PC-9 (cell line): Measurements from ENCODE around the gene BARHL1. TPM values are rescaled to one million over a fixed set of nuclear protein-coding genes. Genes with fewer than 3 reads are reported as not detected.

Source experiments
- BruUV-seq: library from RNA; stranded (reverse); fragments of 400-500 nt; replicated peaks from 2 replicates; lab custom pipeline; 2021; lab: Mats Ljungman, UMichigan
- CTCF ChIA-PET: fragments of 300-600 bp; sonication (Branson Sonifier 250); formaldehyde crosslinking; loops from one replicate; lab custom pipeline; 2022; ENCODE audit warnings: antibody characterized with exemption; lab: Charles Lee
- POLR2A ChIA-PET: fragments of 300-600 bp; sonication (Branson Sonifier 250); formaldehyde crosslinking; loops from one replicate; lab custom pipeline; 2022; ENCODE audit warnings: antibody characterized with exemption; ENCODE audit not compliant: unreplicated experiment; lab: Charles Lee
- DNase-seq, 2 experiments: peaks; one replicate each; pipeline versions ENCODE4 v3.0.0 to v3.0.0-alpha.2; 2015 to 2022; ENCODE audit warnings: mixed read lengths in 1 of 2
- H2AFZ ChIP-seq: fragments of 200-600 bp; sonication (generic); 2 replicates; pipeline ENCODE4 v1.8.1; 2017; ENCODE audit warnings: antibody characterized with exemption
- H3F3A ChIP-seq: fragments of 200-600 bp; sonication (generic); 2 replicates; pipeline ENCODE4 v1.8.1; 2017; ENCODE audit warnings: antibody characterized with exemption, mild to moderate bottlenecking, low read depth; ENCODE audit not compliant: insufficient read depth
- H3K27ac ChIP-seq: fragments of 200-600 bp; sonication (generic); 2 replicates; pipeline ENCODE4 v1.6.1; 2016; ENCODE audit warnings: mixed run types
- H3K27me3 ChIP-seq: fragments of 200-600 bp; sonication (generic); 2 replicates; pipeline ENCODE4 v1.6.1; 2016; ENCODE audit warnings: low read depth, mixed run types; ENCODE audit not compliant: insufficient read depth
- H3K36me3 ChIP-seq: fragments of 200-600 bp; sonication (generic); 2 replicates; pipeline ENCODE4 v1.6.1; 2016; ENCODE audit warnings: low read depth, mixed run types
- H3K4me1 ChIP-seq: fragments of 200-600 bp; sonication (generic); replicated peaks from 2 replicates; pipeline ENCODE4 v1.6.1; 2016; ENCODE audit warnings: mixed run types; ENCODE audit not compliant: insufficient read depth
- H3K4me2 ChIP-seq: fragments of 200-600 bp; sonication (generic); 2 replicates; pipeline ENCODE4 v1.6.1; 2017; ENCODE audit warnings: mixed run types
- H3K4me3 ChIP-seq: fragments of 200-600 bp; sonication (generic); 2 replicates; pipeline ENCODE4 v1.6.1; 2016; ENCODE audit warnings: mixed run types
- H3K79me2 ChIP-seq: fragments of 200-600 bp; sonication (generic); 2 replicates; pipeline ENCODE4 v1.6.1; 2017; ENCODE audit warnings: low read depth, mixed run types
- H3K9me2 ChIP-seq: fragments of 200-600 bp; sonication (generic); 2 replicates; pipeline ENCODE4 v1.8.1; 2017; ENCODE audit warnings: mild to moderate bottlenecking; ENCODE audit not compliant: insufficient read depth
- H3K9me3 ChIP-seq: fragments of 200-600 bp; sonication (generic); 2 replicates; pipeline ENCODE4 v1.8.1; 2016; ENCODE audit warnings: low read depth; ENCODE audit not compliant: insufficient read depth
- H4K20me1 ChIP-seq: fragments of 200-600 bp; sonication (generic); 2 replicates; pipeline ENCODE4 v1.8.1; 2017; ENCODE audit not compliant: insufficient read depth
- EZH2 ChIP-seq: fragments of 200-600 bp; sonication (generic); IDR thresholded peaks from 2 replicates; pipeline ENCODE4 v1.8.0; 2017; ENCODE audit warnings: antibody characterized with exemption, low read depth
- intact Hi-C: fragments of 100-400 bp; cut with micrococcal nuclease; formaldehyde crosslinking; loops from one replicate; pipeline ENCODE4 v1.10.0; 2022; ENCODE audit not compliant: unreplicated experiment
- total RNA-seq: library from RNA; stranded (reverse); gene quantifications from 2 replicates; pipeline ENCODE4 v1.2.3, GENCODE V29; 2021
- TF ChIP-seq, protein P1 (sequence below): fragments of 200-600 bp; sonication (generic); conservative IDR thresholded peaks from 2 replicates; pipeline ENCODE4 v1.6.1; 2017; ENCODE audit warnings: mixed run types, antibody characterized with exemption, mild to moderate bottlenecking, moderate library complexity

BARHL1 gene
- total RNA-seq, 1 experiment from 2014 or later, result not detected

DNA sequence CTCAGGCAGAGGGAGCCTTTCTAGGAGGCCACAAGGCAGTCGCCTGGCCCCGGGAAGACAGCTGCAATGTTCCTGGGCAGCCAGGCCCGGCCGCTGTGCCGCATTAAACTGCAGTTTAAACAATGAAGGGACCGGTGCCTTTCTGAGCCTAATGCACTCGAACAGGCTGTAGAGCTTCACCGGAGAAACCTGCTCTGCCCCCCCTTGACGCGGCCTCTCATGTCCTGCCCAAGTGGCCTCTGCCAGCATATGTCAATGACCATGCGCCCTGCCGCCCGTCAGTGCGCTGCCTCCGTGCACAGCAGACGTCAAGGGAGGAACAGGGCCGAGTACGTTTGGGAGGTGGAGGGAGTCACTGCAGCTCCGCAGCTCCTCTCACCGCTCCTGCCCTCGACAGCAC, 38.4 kb upstream of the BARHL1 start:
- no peaks in the 10 kb centered on the region for H3K79me2 ChIP-seq
- no peaks in the 10 kb centered on the region for H3K9me2 ChIP-seq
- no peaks in the 10 kb centered on the region for H3K9me3 ChIP-seq
- POLR2A ChIA-PET, result no interaction called here
- no TSS peak for BruUV-seq
- peaks cover 90% of the 10 kb centered on the region for H3K27me3 ChIP-seq
- no peak overlapping the region for H2AFZ ChIP-seq
- intact Hi-C loops, result no loop called here
- no peaks in the 10 kb centered on the region for H3K4me1 ChIP-seq
- H3K4me3 ChIP-seq, result no peak overlapping the region
- no peaks in the 10 kb centered on the region for H4K20me1 ChIP-seq
- CTCF ChIA-PET, result no interaction called here
- DNase-seq, result no peak
- no peak overlapping the region for H3K4me2 ChIP-seq
- no peaks in the 10 kb centered on the region for H3K36me3 ChIP-seq
- H3K27ac ChIP-seq, result no peak overlapping the region
- no peak for TF ChIP-seq EZH2
- TF ChIP-seq, protein P1, sequence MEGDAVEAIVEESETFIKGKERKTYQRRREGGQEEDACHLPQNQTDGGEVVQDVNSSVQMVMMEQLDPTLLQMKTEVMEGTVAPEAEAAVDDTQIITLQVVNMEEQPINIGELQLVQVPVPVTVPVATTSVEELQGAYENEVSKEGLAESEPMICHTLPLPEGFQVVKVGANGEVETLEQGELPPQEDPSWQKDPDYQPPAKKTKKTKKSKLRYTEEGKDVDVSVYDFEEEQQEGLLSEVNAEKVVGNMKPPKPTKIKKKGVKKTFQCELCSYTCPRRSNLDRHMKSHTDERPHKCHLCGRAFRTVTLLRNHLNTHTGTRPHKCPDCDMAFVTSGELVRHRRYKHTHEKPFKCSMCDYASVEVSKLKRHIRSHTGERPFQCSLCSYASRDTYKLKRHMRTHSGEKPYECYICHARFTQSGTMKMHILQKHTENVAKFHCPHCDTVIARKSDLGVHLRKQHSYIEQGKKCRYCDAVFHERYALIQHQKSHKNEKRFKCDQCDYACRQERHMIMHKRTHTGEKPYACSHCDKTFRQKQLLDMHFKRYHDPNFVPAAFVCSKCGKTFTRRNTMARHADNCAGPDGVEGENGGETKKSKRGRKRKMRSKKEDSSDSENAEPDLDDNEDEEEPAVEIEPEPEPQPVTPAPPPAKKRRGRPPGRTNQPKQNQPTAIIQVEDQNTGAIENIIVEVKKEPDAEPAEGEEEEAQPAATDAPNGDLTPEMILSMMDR, result no peak
- no peaks in the 10 kb centered on the region for H3F3A ChIP-seq

DNA sequence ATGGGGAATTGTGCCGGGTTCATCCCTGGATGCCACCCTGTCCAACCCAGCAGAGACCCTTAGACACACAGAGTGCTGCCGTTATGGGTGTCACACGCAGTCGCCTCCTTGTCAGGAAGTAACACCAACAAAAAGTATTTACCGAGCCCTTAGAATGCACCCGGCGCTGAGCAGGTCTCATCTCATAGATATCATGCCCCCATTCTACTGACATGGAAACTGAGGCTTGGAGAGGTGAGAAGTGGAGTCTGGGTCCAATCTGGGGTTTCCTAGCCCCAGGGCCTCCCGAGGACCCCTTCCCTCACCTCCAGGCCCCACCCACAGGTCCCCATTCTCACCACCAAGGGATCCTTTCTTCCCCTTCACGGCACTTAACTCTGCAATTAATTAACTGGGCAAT, 36.8 kb upstream of the BARHL1 start:
- Histone ChIP-seq H3K4me3 (no peak overlapping the region), H3K9me3 (no peaks in the 10 kb centered on the region), H3K4me1 (0 out of 2 replicates have a peak, but pooled peaks cover 5% of the 10 kb centered on the region), H3F3A (no peaks in the 10 kb centered on the region), H3K27me3 (peaks cover 91% of the 10 kb centered on the region), H2AFZ (no peak overlapping the region), H3K27ac (no peak overlapping the region), H3K9me2 (no peaks in the 10 kb centered on the region), H4K20me1 (no peaks in the 10 kb centered on the region), H3K36me3 (no peaks in the 10 kb centered on the region), H3K4me2 (no peak overlapping the region), H3K79me2 (no peaks in the 10 kb centered on the region)
- intact Hi-C loops, result no loop called here
- POLR2A ChIA-PET, result no interaction called here
- TF ChIP-seq, protein P1, result no peak
- TF ChIP-seq EZH2, result no peak
- BruUV-seq, result no TSS peak
- CTCF ChIA-PET, result no interaction called here
- DNase-seq, result no peak

DNA sequence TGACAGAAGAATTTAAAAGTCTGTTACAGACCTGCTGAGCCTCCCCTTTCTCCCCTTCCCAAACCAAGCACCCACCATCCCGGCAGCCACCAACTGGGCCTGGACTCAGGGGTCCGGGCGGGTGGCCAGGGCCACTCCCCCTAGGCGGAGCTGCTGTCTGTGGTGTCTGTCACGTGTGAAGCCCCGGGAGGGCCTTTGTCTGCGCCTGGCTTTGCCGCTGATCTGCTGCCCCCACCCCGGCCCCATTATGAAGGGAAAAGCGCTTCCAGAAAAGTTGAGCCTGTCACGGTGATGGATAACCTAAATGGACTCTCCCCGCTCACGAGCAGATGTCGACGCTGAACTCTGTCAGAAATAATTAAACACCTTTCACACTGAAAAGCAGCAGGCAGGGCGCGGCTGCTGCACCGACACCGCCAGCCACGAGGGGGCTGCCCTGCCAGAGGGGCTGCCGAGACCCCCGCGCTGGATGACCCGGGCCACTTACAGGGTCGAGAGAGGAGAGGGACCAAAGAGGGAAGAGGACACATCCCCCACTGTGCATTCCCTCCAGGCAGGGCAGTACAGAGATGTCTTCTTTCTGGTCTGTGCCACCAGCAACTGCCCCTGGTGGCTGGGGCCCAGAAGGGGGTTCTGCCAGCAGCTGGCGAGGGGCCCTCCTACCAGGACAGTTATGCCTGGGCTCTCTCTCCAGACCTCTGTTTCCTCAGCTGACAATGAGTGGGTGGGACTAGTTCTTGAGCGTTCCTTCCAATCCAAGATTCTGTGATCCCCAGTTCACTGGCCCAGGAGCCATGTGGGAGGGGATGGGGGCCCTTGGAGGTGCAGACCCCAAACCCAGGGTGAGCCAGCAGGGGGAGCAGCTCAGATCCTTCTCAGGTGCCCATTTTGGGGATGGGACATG, 36.0 kb upstream of the BARHL1 start:
- Histone ChIP-seq H3K9me2 (no peaks in the 10 kb centered on the region), H3K4me1 (0 out of 2 replicates have a peak, but pooled peaks cover 5% of the 10 kb centered on the region), H3K4me2 (no peak overlapping the region), H3K9me3 (no peaks in the 10 kb centered on the region), H3K27me3 (peaks cover 91% of the 10 kb centered on the region), H3K36me3 (no peaks in the 10 kb centered on the region), H3K27ac (no peak overlapping the region), H2AFZ (no peak overlapping the region), H3F3A (no peaks in the 10 kb centered on the region), H3K79me2 (no peaks in the 10 kb centered on the region), H3K4me3 (no peak overlapping the region), H4K20me1 (no peaks in the 10 kb centered on the region)
- no peak for TF ChIP-seq EZH2
- TF ChIP-seq, protein P1, result no peak; the same call in 1 of the 2 replicates
- ChIA-PET CTCF (no interaction called here), POLR2A (no interaction called here)
- no peak for DNase-seq
- BruUV-seq, result no TSS peak
- intact Hi-C loops, result no loop called here
